ENCODE results near the gene DPEP3. TPM values are rescaled to one million over a fixed set of nuclear protein-coding genes. Genes with fewer than 3 reads are reported as not detected.

The DPEP3 gene
- total RNA-seq, 2 experiments from 2014 or later, result 0.16 to 0.25 TPM

- H3K27ac Mint-ChIP-seq, result no peak overlapping the region
- CTCF ChIA-PET, result interaction anchor here (1.7 kb wide), 1 partner anchor 23 kb away, joined by 5 read pairs; no protein-coding TSS in a partner anchor
Observed at GRCh38 chr16:67963662-67964321, 16.5 kb downstream of the DPEP3 start.

GRCh38 chr16:67963292-67963661 lies 17.0 kb downstream of the DPEP3 start:
- TF ChIP-seq CTCF (IDR thresholded peaks at IDR 0.05), result no peak
- Mint-ChIP-seq H3K9me3 (no peaks in the 10 kb centered on the region), H3K4me1 (ENCODE audit: low read depth) (peaks cover 11% of the 10 kb centered on the region), H3K27ac (no peak overlapping the region), H3K4me3 (no peak overlapping the region), H3K36me3 (ENCODE audit: low read depth) (peaks cover 24% of the 10 kb centered on the region), H3K27me3 (no peaks in the 10 kb centered on the region)
- DNase-seq, result no peak
- ChIA-PET POLR2A (interaction anchor here (1.0 kb wide), 1 partner anchor 34 kb away, joined by 3 read pairs; no protein-coding TSS in a partner anchor), CTCF (no interaction called here)
- intact Hi-C loops (cut with micrococcal nuclease), result no loop called here
- no peak for ATAC-seq

More at GRCh38 chr16:67963662-67964321, 16.5 kb downstream of the DPEP3 start:
- TF ChIP-seq CTCF (IDR thresholded peaks at IDR 0.05), result no peak
- no peaks in the 10 kb centered on the region for H3K9me3 Mint-ChIP-seq
- H3K27me3 Mint-ChIP-seq, result no peaks in the 10 kb centered on the region
- ATAC-seq (no peak), DNase-seq (no peak)
- no peak overlapping the region for H3K4me3 Mint-ChIP-seq
- intact Hi-C loops (cut with micrococcal nuclease), result no loop called here
- POLR2A ChIA-PET, result interaction anchor here (0.8 to 1.7 kb wide), 3 partner anchors 14 to 58 kb away, joined by 3 to 9 read pairs (median 4); no protein-coding TSS in a partner anchor
- peaks cover 11% of the 10 kb centered on the region for H3K4me1 Mint-ChIP-seq (ENCODE audit: low read depth)
- peaks cover 20% of the 10 kb centered on the region for H3K36me3 Mint-ChIP-seq (ENCODE audit: low read depth)

GRCh38 chr16:67962135-67962534 lies 18.2 kb downstream of the DPEP3 start:
- no peak overlapping the region for H3K27ac Mint-ChIP-seq
- TF ChIP-seq CTCF (IDR thresholded peaks at IDR 0.05), result no peak
- no peaks in the 10 kb centered on the region for H3K27me3 Mint-ChIP-seq
- no peaks in the 10 kb centered on the region for H3K9me3 Mint-ChIP-seq
- POLR2A ChIA-PET, result interaction anchor here (1.0 to 1.5 kb wide), 3 partner anchors 20 to 61 kb away, joined by 3 read pairs; partner anchors contain the start of genes DDX28 and DUS2
- peaks cover 31% of the 10 kb centered on the region for H3K36me3 Mint-ChIP-seq (ENCODE audit: low read depth)
- ATAC-seq (no peak), DNase-seq (no peak)
- CTCF ChIA-PET, result interaction anchor here (0.6 to 1.4 kb wide), 3 partner anchors 21 to 79 kb away, joined by 3 read pairs; no protein-coding TSS in a partner anchor
- H3K4me1 Mint-ChIP-seq (ENCODE audit: low read depth), result peaks cover 8% of the 10 kb centered on the region
- H3K4me3 Mint-ChIP-seq, result no peak overlapping the region
- intact Hi-C loops (cut with micrococcal nuclease), result no loop called here

GRCh38 chr16:67961551-67961957 lies 18.7 kb downstream of the DPEP3 start:
- no peaks in the 10 kb centered on the region for H3K9me3 Mint-ChIP-seq
- no peak overlapping the region for H3K4me3 Mint-ChIP-seq
- H3K27me3 Mint-ChIP-seq, result no peaks in the 10 kb centered on the region
- H3K36me3 Mint-ChIP-seq (ENCODE audit: low read depth), result peaks cover 31% of the 10 kb centered on the region
- ATAC-seq (no peak), DNase-seq (no peak)
- intact Hi-C loops (cut with micrococcal nuclease), result no loop called here
- H3K27ac Mint-ChIP-seq, result no peak overlapping the region
- ChIA-PET POLR2A (interaction anchor here (1.0 to 1.5 kb wide), 2 partner anchors 20 to 62 kb away, joined by 3 read pairs; partner anchors contain the start of genes DDX28 and DUS2), CTCF (interaction anchor here (1.4 kb wide), 1 partner anchor 22 kb away, joined by 3 read pairs; no protein-coding TSS in a partner anchor)
- H3K4me1 Mint-ChIP-seq (ENCODE audit: low read depth), result peaks cover 2% of the 10 kb centered on the region
- no peak for TF ChIP-seq CTCF (IDR thresholded peaks at IDR 0.05)

All from activated CD8-positive, alpha-beta T cell treated with anti-CD3 and anti-CD28 coated beads for 36 hours (primary cell).